Measurements from ENCODE around the gene CHAT.
"Not testable (repeated sequence)": the region's sequence is repeated elsewhere in the genome, so short reads cannot be mapped to it uniquely, and the experiment has no call there.

The CHAT gene

DNA sequence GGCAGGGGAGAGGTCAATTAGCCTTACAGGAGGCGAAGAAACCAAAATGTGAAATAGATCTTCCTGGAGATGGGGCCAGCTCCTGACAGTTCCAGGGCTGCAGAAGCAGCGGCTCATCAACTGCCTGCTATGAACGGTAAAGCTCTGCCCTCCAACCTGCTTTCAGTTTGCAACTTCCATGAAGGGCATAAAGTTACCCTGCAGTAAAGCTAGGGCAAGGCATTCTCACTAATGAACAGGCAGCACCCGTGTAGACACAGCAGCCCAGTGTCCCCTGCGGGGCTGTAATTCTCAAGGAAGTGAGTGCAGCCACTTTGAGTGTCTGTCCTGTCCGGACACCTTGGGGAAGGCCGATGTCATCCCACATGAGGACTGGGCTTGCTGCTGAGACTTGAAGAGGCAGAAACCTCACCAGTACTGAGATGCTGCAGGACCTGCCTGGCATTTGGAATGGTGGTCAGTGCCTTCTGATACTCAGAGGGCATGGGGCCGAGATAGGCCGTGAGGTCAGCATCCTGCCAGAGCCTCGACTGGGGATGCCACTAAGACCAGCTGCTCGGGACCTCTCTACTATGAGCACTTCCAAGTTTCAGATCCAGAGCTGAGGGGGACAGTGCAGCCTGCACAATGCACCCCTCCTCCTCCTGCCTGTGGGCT lies 39.6 kb downstream of the CHAT start:
- DNase-seq (ENCODE audit: low spot score) = no peak

DNA sequence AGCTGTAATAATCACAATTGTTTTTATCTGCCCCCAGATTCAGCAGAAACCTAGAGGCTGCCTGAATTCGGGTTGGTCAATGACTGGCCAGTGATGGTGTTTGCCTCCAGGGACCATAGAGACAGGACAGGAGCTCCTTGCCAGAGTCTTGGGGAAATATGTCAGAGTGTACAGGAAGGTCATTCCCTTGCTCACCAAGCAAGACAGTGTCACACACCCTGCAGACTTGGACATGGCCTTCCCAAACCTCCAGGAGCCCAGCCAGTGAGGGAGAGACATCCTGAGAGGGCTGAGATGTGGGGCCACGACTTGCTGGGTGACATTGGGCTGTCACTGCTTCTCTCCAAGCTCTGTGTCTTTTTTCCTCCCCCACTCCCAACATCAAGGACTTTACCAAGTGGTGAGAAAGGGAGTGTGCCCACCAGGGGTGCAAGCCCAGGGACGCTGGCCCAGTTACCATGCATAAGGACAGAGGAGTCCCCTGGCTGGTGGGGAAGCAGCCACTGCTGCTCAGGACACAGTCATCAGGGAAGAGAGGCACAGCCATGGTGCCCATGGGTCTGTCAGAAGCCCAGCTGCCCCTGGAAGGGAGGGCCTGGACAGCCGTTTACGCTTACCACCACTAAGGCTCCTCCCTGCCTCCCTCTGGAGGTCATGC lies 40.3 kb downstream of the CHAT start:
- no peak for DNase-seq (ENCODE audit: low spot score)

DNA sequence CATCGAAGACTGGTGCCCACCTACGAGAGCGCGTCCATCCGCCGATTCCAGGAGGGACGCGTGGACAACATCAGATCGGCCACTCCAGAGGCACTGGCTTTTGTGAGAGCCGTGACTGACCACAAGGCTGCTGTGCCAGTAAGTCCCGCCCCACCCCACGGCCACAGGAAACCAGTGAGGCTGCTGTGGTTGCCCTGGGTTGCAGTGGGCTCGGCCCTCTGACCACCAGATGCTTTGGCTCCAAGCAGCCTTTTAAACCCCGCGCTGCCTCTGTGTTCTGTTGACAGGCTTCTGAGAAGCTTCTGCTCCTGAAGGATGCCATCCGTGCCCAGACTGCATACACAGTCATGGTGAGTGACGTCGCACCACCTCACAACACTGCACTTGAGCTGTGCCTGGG lies 41.3 kb downstream of the CHAT start:
- no peak for DNase-seq (ENCODE audit: low spot score)

DNA sequence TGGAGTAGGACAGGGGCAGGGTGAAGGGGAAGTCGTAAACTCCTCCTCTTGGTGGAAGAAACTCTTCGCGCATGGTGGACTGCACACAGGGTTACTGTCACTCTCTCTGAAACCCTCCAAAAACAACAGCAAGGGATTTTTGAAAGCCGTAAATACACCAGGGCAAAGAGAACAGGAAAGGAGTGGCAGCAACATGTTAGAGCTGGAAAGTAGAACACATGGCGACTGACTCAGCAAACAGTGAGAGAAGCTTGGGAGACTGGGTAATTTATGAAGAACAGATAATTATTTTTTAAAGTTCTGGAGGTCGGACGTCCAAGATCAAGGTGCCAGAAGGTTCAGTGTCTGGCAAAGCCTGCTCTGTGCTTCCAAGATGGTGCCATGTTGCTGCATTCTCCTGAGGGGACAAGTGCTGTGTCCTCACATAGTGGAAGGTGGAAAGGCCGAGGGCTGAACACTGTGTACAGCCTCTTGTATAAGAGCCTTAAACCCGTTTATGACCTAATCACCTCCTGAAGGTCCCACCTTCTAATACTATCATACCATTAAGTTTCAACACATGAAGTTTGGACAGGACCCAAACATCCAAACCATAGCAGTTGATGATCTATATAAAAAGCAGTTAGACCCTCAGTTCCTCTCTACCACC lies 43.1 kb downstream of the CHAT start:
- DNase-seq (ENCODE audit: low spot score) = no peak

DNA sequence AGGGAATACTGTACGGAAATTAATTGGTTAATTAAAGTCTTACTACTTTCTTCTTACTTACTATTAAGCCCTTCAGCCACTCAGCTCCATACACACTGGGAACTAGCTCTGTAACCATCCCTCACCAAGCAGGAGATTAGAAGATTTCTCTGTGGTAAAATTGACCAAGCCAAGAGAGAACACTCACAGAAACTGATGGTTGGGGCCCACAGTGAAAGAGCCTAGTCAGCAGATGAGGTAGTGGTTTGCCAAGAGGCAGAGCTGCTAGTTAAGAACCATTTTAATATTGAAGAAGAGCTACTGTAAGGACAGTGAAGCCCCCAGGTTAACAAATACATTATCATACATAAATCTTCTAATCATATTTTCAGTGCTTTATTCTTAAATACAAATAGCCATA lies 43.8 kb downstream of the CHAT start:
- no peak for DNase-seq (ENCODE audit: low spot score)

DNA sequence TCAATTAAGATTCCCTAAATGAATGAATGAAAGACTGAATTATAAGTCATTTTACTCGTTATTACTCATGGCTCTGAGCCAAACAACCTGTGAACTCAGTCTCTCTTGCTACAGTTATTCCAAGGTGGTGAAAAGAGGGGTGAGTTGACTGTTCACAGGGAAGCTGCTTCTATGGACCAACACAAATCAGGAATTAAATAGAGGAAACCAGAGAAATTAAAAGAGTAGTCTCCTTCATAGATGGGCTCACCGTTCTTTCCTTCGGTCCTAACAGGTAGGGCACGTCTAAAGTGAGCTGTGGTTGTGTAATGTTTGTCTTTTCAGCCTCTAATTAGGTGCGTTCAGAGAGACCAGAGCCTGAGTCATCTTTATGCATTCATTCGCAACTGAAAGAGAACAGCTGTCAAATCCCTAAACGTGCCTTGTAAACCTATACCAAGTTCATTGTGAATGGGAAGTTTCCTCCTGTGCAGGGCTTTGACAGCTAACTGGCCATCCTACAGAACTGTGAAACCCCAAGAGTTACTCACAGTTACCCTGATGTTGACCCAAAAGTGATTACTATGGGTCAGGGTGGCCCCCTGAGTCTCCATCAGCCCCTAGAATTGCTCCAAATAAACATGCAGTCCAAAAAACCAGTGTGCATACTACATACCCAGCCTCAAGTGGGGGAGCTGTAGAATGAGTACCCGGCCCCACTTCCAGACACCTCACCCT lies 47.5 kb downstream of the CHAT start:
- DNase-seq (ENCODE audit: low spot score) = no peak

DNA sequence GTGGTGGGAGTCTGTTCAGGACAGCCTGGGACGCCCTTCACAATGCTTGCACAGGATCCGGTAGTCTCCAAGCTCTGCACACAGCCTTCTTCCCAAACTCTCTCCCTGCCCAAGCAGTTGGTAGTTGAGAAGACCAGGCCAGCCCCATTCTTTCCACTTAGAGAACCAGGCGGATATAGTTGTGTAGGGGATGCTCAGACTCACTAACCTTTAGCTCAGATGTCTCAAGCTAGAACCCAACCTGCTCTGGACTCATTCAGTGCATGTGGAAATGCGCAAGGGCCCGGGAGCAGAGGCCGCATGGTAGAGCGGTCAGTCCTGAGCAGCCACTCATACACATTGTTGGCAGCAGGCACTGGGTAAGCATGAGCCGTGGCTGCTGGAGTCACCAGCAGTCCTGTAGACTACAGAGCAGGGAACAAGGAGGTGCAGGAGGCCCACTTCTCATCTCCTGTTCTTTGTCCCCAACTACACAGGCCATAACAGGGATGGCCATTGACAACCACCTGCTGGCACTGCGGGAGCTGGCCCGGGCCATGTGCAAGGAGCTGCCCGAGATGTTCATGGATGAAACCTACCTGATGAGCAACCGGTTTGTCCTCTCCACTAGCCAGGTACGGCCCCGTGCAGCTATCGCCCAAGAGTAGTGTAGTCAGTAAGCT lies 48.5 kb downstream of the CHAT start:
- DNase-seq (ENCODE audit: low spot score) = no peak

DNA sequence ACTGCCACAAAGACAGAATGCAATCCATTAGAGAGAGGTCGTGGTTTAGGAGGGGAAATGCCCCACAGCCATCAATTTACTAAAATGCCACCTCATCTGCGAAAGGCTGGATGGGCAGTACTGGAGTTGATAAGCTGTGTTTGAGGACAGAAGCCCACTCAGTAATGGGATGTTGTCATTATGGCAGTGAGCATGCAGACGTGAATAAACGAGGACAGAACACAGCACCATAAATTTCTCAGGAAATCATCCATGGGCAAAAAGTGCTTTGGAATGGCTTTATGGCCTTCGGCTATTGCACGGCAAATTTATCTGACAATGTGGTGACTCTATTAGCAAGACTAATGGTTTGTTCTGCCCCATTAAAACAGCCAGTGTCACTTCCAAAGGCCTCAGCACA lies 49.8 kb downstream of the CHAT start:
- no peak for DNase-seq (ENCODE audit: low spot score)

DNA sequence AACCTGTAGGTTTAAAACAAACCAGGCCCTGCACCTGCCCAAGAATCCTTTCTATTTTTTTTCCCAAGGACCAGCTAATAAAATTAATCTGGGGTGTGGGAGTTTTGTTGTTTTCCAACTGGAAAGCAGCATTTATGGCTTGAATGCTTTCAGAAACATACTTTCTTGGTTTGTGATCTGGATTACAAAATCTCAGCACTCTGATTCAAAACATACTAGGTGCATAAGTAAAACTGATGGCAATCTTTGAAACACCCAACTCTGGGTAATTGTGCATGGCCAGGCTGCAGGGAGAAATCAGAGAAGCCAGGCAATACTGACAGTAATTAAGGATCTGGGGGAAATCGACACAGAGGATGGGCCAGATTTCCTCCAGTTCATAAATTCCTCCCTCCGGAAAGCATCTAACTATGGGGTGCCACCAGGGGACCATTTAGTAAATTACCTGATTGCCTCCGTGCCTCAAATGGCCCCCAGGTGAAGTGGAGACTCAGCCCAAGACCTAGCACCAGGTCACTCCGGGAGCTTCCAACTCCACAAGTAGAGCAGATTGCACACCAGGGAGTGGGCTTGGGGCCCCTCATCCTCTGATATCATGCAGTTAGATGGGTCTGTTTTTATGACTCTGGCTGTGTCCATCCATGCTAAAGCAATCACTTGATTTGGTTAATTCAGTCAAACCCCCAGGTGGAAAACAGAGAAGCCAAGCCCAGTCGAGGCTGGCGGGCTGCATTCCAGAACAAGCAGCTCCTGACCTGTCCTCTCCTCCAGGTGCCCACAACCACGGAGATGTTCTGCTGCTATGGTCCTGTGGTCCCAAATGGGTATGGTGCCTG lies 50.4 kb downstream of the CHAT start:
- no peak for DNase-seq (ENCODE audit: low spot score)

DNA sequence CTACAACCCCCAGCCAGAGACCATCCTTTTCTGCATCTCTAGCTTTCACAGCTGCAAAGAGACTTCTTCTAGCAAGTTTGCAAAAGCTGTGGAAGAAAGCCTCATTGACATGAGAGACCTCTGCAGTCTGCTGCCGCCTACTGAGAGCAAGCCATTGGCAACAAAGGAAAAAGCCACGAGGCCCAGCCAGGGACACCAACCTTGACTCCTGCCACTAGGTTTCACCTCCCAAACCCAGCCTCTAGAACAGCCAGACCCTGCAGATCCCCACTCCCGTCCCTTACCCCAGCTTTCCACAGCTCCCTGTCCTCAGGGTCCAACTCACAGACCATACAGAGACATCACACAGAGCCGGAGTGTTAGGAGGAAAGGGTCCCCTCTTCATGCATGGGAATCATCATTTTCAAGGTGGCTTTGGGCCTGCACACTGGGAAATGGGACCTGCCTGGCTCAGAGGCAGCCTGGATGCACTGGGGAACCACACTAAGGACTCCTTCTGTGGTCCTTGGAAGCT lies 51.1 kb downstream of the CHAT start:
- no peak for DNase-seq (ENCODE audit: low spot score)

DNA sequence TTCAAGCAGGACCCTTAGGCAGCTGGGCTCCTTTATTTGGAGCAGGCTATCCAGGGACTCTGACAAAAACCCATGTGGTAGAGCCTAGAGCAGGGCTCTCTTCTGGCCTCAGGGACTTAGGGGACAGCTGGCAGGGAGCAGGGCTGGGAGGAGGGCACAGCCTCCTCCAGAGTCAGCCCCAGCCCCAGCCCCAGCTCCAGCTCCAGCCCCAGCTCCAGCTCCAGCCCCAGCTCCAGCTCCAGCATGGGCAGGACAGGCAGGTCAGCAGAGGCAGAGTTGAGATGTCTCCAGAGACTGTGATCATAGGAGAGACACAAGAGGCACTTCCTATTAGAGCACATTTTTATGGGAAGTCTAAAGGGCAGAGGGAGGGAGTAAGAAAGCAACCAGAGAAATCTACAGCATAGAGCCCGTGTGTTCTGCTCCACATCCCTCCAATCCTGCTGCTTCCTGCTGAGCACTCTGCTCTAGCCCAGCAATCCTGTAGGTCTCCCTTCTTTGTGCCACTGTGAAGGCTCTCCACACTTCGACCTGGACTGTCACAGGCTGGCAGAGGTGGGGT lies 52.3 kb downstream of the CHAT start:
- DNase-seq (ENCODE audit: low spot score) = no peak

DNA sequence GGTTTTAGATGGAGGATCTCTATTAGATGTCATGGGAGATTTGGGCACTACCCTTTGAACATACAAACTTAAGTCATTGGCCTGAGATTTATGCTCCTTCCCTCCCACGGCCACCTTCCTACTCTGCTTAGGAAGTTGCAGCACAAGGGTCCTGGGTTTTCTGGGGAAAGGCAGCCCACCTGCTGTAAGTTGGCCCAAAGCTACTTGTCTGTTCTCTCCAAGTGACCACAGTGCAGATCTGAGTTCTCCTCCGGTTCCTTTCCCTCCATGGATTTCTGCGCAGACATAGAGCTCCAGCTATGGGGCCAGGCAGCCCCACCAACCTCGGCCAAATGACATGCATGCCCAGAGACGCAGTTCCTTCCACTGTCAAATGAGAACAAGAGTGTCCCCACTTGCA lies 52.8 kb downstream of the CHAT start:
- no peak for DNase-seq (ENCODE audit: low spot score)

DNA sequence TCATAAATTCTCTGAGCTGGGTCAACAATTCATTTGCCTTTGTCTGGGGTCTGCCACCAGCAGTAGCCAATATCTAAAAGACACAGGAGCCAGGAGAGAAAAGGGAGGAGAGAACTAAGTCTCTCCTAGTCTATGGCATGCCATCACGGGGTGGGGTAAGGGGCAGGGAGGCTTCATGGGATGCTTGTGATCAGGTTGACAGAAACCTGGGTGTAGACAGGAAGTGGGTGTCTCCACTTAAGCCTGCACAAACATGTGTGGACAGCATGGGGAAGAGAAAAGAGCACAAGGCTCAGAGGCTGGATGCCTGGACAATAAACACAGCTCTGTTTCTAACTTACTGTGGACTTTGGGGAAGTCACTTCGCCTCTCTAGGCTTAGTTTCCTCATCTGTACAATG lies 54.2 kb downstream of the CHAT start:
- no peak for DNase-seq (ENCODE audit: low spot score)

DNA sequence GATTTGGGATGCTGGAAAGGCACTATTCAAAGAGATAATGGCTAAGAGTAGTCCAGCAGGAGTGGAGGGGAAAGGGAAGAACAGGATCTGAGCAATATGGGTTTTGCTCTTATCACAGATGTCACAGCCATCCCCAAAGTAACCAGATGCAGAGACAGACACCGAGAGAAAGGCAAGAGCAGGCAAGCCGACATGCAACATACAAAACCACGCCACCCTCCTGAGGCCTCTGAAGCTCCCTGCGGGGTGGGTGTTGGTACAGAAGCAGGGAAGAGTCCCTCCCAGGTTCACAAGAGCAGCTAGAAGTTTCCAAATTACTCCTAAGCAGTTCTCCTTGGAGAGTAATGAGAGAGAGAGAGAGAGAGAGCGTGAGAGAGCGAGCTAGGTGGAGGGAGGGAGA lies 54.8 kb downstream of the CHAT start:
- no peak for DNase-seq (ENCODE audit: low spot score)

DNA sequence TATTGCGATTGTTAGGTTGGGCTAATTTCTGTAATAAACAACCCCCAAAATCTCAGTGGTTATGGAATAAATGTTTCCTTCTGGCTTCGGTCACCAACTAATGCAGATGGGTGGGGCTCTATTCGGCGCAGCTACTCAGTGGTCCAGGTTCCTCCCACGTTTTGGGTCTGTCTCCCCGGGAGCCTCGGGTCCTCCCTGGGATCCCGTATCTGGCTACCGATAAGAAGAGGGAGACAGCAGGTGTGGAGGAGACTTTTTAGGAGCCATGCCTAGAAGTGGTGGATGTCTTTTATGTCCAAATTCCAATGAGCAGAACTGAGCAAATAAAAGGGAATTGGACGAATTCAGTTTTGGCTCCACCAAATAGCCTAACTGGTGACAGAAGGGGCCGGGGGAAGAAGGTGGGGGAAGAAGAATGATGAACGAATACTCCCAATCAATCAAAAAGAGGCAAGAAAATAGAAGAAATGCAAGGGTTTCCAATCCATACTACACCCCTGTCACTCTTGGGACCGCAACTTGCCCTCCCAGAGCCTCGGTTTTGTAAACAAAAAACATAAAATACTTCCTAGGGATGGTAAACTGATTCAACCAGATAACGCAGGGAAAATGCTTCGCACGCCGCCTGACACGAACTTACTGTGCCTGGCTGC lies 65.1 kb downstream of the CHAT start:
- DNase-seq (ENCODE audit: low spot score) = no peak

DNA sequence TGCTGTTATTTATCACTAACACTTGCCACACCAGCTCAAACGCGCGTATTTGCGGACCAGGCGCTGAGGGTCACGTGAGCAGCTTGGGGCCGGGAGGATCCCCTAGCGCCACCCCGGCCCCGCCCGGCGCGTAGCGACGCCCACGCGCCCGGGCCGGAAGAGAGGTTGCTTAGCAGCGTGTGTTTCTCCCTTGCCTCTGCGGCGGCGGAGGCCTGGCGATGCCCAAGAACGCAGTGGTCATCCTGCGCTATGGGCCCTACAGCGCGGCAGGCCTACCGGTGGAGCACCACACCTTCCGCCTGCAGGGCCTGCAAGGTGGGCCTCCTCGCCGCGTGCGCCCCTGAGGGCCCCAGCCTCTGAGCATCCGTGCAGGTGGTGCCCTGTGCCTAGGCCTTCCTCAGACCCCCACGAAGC lies 65.7 kb downstream of the CHAT start, which contains the start of gene C10orf53:
Gene C10orf53, plus strand, starts transcription at position 172 of the 414 bp plus-strand sequence. Its CDS starts 47 bp downstream, at position 219.
- DNase-seq (ENCODE audit: low spot score) = peak; percentile 12

DNA sequence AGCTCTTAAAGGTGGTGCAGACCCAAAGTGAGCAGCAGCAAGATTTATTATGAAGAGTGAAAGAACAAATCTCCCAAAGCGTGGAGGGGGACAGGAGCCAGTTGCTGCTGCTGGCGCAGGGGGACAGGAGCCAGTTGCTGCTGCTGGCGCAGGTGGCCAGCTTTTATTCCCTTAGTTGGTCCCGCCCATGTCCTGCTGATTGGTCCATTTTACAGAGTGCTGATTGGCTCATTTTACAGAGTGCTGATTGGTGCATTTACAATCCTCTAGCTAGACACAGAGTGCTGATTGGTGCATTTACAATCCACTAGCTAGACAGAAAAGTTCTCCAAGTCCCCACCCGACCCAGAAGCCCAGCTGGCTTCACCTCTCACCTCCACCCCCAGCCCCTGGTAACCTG lies 68.6 kb downstream of the CHAT start:
- DNase-seq (ENCODE audit: low spot score) = not testable (repeated sequence)

DNA sequence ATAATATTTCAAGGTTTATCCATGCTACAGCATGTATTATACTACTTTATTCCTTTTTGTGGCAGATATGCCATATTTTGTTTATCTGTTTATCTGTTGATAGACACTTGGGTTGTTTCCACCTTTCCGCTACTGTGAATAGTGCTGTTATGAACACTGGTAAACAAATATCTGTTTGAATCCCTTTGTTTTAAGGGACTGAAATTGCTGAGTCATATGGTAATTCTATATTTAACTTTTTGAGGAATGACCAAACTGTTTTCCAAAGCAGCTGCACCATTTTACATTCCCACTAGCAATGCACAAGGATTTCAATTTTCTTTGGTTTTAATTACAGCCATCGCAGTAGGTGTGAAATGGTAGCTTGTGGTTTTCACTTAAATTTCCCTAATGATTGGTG lies 69.0 kb downstream of the CHAT start:
- no peak for DNase-seq (ENCODE audit: low spot score)

DNA sequence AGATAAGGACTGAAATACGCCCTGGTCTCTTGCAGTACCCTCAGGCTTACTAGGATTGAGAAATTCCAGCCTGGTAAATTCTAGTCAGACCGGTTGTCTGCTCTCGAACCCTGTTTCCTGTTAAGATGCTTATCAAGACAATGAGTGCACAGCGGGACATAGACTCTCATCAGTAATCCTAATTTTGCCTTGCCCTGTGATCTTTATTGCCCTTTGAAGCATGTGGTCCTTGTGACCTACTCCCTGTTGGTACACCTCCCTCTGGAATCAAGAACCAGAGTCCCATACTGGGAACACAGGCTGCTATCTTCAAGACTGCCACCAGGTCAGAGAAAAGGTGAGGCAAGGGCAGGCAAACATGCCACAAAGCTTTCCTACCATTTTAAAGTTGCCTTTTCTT lies 72.8 kb downstream of the CHAT start:
- DNase-seq (ENCODE audit: low spot score) = no peak

DNA sequence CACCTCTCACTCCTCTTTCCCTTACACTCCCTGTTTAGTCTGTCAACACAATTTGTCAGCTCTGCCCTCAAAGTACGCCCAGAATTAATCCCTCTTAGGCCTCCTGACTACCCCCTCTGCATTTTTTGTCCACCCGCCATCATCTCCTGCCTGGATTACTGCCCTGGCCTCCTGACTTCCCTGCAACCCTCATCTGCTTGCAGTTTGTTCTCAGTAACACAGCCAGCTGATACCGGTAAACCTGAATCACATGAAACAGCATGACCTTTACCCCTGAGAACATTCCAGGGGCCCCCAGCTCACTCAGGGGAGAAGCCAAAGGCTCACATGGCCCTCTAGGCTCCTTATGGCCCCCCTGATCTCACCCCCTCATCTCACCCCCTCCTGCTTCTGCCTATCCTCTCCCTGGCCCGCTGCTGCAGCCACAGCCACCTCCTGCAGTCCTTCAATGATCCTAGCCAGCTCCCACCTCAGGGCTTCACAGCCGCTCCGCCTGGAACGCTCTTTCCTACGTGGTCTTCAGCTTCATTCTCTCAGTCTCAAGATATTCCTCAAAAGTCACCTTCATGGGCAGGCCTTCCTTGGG lies 74.5 kb downstream of the CHAT start:
- DNase-seq (ENCODE audit: low spot score) = no peak

All from COLO829 (cell line).